HG02610 (cell line): ENCODE measurements around the gene SLC16A5.
"Not testable (repeated sequence)": the region's sequence is repeated elsewhere in the genome, so short reads cannot be mapped to it uniquely, and the experiment has no call there.

ENCODE experiments used
- ATAC-seq: cut with Tn5 transposase; IDR thresholded peaks from one replicate; pipeline ENCODE4 v1.9.1; 2021; ENCODE audit warnings: mild to moderate bottlenecking, moderate library complexity; ENCODE audit not compliant: unreplicated experiment

SLC16A5 gene

DNA sequence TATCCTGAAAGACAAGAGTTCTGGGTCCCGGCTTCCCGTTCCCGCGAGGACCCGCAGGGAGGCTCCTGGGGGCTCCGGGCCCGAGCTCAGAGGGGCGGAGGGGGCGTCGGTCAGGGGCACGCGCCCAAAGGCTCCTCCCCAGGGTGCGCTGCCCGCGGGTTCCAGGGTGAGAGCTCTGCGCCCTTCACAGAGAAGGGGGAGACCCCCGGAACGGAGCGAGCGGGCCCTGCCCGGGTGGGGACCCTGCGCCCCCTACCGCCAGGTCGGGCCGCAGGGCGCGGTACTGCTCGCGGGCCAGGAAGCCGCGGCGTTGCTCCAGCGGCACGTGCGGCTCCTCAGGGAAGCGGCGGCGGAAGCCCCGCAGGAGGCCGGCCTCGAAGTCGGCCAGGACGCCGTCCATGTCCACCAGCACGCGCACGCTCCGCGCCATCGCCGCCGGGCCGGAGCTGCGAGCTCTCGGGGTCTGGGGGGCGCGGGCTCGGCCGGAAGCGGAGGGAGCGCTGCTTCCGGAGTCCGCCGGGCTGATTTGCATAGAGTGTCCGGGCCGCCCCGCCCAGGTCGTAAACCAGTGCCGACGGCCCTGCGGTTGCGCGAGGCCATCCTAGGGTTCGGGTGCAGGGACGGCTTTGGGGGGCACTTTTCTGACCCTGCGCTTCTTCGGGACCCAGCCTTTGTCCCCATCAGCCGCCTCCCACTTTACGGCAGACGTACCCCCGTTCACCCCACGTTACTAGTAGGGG, 43.7 kb downstream of the SLC16A5 start, which contains the start of gene NT5C:
TSS of gene NT5C (minus strand) at position 465 of the 740 bp plus-strand sequence. CDS start at position 430, 35 bp downstream.
- ATAC-seq: peak; percentile 75

DNA sequence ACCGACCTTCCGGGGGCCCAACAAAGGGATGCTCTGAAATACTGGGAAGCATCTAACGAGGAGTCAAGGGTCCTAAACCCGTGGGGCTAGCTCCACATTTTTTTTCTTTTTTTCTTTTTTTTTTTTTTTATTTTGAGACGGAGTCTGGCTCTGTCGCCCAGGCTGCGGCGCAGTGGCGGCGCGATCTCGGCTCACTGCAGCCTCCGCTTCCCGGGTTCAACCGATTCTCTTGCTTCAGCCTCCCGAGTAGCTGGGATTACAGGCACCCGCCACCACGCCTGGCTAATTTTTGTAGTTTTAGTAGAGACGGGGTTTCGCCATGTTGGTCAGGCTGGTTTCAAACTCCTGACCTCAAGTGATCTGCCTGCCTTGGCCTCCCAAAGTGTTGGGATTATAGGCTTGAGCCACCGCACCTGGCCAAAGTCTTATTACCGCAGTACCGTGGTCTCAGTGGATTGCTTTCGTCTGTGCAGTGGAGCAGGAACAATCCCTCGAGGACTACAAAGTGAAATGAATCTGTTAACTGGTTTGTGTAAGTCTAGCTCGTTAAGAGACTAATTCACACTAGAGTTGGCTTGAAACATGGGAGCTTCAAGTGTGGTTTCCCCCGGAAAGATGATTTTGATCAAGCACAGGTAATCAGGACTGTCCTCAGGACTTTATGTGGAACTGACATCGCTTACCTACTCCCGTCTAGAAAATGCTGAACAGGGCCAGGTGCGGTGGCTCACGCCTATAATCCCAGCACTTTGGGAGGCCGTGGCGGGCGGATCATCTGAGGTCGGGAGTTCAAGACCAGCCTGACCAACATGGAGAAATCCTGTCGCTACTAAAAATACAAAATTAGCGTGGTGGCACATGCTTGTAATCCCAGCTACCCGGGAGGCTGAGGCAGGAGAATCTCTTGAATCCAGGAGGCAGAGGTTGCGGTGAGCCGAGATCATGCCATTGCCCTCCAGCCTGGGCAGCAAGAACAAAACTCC, 44.6 kb downstream of the SLC16A5 start:
- not testable (repeated sequence) for ATAC-seq

DNA sequence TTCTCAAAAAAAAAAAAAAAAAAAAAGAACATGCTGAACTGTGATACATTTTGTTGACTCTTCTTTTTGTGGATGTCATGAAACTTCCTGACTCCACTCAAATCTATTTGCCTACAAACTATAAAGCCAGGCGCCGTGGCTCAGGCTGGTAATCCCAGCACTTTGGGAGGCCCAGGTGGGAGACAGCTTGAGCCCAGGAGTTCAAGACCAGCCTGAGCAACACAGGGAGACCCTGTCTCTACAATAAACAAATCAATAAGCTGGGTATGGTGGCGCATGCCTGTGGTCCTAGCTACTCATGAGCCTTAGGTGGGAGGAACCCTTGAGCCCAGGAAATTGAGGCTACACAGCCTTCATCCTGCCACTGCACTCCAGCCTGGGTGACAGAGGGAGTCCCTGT, 45.2 kb downstream of the SLC16A5 start:
- no peak for ATAC-seq

DNA sequence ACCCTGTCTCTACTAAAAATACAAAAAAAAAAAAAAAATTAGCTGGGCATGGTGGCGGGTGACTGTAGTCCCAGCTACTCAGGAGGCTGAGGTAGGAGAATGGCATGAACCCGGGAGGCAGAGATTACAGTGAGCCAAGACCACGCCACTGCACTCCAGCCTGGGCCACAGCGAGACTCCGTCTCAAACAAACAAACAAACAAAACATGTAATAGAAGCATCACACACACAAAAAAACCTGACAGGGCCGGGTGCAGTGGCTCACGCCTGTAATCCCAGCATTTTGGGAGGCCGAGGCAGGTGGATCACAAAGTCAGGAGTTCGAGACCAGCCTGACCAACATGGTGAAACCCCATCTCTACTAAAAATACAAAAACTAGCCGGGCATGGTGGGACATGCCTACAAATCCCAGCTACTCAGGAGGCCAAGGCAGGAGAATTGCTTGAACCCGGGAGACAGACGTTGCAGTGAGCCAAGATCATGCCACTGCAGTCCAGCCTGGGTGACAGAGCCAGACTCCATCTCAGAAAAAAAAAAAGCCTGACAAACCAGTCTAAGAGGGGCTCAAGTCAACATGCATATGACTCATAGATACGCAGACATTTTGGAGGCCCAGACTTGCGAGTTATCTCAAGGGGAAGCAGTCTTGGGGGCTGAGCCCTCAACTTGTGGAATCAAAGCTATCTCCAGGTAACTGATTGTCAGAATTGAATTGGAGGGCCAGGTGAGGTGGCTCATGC, 46.0 kb downstream of the SLC16A5 start:
- not testable (repeated sequence) for ATAC-seq

DNA sequence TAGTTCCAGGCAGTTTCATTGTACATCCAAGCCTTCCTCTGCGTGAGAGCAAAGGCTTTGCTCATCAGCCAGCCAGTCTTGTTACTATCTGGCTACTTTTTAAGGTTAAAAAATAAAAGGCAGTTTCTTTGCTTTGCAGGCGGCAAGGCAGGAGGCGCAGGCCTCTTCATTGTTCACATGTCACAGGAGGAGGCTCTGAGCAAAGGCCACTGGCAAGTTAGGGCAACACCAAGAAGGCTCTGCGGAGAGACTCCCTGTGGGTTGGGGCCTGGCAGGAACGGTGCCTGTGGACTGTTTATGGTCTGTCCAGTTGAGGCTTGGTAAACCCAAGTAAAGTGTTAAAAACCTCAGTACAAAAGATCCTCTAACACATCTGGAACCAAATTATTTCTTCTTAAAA, 47.7 kb downstream of the SLC16A5 start:
- ATAC-seq: no peak

DNA sequence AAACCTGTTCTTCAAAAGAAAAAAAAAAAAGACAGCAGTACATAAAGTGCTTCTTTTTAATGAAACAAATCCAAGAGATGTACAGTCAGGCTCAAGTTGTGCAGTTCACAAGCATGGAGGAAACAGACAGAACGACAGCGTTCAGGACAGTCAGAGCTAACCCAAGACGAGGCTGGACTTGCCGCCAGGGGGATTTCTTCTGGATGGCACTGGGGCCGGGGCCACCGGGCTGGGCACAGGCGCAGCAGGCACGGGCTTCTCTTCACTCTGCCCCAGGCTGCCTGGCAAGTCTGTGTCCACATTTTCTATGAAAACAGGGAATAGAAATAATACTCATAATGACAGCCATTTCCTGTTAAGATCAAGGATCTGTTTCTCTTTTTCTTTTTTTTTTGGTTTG, 48.2 kb downstream of the SLC16A5 start:
- ATAC-seq: no peak

DNA sequence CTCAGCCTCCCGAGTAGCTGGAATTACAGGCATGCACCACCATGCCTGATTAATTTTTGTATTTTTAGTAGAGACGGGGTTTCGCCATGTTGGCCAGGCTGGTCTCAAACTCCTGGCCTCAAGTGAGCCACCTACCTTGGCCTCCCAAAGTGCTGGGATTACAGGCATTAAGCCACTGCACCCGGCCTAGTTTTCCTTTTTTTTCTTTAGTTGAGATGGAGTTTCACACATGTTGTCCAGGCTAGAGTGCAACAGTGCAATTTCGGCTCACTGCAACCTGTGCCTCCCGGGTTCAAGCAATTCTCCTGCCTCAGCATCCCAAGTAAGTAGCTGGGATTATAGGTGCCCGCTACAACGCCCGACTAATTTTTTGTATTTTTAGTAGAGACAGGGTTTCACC, 50.0 kb downstream of the SLC16A5 start:
- not testable (repeated sequence) for ATAC-seq

DNA sequence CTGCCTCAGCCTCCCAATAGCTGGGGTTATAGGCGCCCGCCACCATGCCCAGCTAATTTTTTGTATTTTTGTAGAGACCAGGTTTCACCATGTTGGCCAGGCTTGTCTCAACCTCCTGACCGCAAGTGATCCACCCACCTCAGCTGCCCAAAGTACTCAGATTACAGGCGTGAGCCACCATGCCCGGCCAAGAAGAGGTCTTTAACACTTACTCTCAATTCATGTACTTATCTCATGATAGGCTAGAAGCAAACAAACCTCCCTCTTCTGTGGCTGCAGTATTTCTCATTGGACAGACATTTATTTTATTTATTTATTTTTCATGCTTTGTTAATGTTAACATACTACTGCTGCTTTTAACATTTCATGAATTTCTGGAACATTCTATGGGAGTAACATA, 50.8 kb downstream of the SLC16A5 start:
- no peak for ATAC-seq

DNA sequence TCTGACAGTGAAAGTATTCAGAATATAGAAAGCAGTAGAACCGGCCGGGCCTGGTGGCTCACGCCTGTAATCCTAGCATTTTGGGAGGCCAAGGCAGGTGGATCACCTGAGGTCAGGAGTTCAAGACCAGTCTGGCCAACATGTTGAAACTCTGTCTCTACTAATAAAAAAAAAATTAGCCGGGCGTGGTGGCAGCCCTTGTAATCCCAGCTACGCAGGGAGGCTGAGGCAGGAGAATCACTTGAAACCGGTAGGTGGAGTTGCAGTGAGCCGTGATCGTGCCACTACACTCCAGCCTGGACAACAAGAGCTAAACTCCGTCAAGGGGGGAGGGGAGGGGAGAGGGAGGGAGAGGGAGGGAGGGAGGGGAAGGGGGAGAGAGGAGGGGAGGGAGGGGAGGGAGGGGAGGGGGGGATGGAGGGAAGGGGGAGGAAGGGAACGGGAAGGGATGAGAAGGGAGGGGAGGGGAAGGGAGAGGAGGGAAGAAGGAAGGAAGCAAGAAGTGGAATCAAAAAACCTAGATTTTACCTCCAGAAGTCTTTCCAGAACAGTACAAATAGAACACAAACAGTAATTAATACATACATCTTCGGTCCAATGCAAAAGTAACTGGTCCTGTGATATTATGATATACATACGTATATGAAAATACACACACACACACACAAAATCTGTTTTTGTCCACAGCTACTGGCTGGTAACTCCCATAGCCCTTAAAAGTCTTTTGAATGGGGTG, 54.6 kb downstream of the SLC16A5 start:
- no peak for ATAC-seq

DNA sequence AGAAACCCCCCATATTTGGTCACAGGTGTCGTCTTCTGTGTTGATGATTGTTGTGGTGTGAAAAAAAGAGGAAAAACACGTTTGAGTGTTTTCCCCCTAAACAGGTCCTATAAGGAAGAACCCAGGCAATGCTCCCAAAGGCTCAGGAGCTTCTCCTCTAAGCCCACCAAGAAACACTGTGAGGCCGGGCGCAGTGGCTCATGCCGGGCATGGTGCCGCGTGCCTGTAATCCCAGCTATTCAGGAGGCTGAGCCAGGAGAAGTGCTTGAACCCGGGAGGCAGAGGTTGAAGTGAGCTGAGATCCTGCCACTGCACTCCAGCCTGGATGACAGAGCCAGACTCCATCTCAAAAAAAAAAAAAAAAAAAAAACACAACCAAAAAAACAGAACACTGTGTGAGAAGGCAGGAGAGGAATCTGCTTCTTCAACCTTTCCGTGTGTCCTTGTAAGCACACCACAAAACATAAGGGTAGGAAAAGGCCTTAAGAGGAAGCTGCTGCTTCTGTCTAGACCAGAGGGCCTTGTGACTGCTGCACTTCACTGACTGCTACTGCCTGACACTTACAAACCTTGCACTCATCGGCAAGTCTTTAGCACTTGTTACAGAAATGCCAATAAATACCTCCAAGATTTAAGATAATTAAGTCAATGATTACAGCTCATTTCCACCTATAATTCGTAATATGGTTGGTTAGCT, 57.2 kb downstream of the SLC16A5 start:
- ATAC-seq: no peak

DNA sequence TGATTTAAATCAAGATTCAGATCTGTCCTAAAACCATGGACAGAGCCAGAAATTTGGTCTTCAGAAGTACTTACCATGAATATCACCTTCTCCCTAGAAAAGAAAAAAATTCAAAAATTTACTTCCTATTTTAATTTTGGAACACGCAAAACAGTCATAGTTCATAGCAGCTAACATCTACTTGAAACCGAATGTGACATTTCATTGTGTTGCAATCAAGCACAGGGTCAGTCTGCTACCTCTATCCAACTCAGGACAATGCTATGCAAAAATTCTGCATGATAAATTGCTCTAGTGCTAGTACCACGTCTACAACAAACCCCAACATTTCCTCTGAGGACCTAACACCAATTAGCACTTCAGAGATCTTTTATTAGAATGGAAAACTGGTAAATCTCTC, 58.8 kb downstream of the SLC16A5 start:
- ATAC-seq: no peak

DNA sequence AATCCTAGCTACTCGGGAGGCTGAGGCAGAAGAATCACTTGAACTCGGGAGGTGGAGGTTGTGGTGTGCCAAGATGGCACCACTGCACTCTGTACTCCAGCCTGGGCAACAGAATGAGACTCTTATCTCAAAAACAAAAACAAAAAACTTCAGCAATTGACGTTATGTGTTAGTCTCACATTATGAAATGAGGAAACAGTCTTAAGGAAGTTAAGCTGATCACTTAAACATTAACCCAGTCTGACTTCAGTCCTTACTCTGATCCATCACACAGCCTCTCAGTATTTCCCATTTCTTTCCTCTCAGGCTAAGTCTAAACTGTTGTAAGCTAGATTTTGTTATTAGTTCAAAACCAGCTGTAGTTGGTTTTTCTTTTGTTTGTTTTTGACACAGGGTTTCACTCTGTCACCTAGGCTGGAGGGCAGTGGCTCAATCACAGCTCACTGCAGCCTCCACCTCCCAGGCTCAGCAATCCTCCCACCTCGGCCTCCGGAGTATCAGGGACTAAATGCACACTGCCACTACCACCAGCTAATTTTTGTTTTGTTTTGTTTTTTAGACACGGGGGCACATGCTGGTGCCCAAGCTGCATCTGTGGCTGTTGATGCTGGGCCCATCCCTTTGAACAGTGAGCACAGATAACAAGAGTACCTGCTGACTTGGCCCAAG, 60.3 kb downstream of the SLC16A5 start:
- no peak for ATAC-seq

DNA sequence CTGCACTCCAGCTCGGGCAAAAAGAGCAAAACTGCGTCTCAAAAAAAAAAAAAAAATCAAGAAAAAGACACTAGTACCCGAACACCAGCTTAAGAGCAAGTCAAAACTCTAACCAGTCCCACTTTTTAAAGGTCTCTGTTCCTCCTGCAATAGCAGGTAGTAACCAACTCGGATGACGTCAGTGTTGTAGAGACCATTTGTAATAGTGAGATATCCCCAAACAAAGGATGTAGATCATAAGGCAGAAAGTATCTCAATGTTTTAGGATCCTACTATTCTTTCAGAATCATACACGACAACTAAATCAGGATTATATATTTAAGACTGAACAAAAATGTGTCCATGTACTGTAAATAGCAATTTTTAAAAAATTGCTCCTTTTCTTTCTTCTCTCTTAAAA, 64.2 kb downstream of the SLC16A5 start:
- no peak for ATAC-seq

DNA sequence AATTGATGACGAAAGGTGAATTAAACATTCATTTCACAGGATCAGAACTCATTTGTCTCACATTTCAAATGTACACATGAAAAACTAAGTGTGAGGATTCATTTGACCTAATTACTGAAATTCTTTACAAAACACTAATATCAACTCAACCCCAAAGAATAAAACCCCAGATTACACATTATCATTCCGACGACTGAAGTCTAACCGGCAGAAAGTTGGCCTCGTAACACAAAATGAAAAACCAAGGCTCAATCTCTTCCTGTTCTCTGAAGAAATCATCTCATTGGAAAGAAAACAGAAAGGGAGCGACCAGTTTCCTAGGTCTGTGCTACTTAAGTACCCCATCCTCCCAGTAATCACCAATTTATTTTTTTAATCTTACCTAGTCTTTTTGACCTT, 64.8 kb downstream of the SLC16A5 start:
- ATAC-seq: no peak

DNA sequence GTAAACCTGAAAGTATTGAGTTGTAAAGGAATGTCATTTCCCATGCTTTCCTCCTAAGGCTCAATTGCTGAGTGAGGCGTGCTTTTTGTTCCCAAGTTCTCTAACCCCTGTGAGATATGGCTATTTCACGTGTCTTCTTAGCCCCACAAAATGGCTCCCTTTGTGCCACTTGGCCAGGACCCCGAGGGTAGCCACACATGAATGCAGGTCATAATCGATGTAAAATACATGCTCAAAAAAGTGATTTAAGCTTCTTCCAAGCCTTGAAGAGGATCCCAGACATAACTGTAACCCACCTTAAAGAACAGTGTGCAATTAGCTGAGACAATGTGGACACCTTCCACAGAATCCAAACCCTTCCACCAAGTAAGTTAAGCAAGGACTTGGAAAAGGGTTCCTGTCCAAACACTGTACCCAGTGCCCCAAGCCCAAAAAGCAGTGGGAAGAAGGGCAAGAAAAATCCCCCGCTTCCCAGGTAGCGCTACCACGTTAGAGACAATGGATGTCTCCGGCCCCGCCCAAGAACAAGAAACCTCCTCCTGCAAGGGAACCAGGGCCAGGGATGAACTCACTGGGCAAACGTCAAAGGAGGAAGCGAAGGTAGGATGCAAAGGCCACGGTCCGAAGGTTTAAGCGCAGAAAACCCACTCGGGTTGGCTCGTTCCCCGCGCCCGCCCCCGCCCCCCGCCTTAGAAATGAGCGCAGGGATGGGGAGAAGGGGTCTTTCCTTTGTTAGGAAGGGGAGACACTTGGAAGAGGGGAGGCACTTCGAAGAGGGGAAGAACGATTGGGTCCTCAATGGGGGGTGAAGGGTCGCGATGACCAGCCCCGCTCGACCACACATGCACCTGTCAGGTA, 65.4 kb downstream of the SLC16A5 start:
- ATAC-seq: no peak

DNA sequence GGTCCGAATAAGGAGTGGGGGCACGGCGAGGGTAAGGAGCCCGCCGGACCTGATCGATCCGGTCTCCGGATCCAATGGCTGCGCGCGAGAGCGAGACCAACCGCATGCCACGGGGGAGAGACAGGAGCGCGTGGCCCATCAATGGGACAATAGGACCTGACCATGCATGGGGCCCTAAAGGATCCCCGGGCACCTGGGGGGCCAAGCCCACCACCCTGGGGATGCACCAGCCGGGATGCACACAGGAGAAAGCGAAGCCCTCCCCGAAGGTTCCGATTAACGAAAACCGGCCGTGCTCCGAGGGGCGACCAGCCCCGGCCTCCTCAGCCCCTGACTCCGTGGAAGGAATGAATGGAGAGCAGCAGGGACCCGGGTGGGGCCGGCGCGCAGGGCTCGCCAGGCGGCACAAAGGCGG, 66.0 kb downstream of the SLC16A5 start:
- no peak for ATAC-seq

DNA sequence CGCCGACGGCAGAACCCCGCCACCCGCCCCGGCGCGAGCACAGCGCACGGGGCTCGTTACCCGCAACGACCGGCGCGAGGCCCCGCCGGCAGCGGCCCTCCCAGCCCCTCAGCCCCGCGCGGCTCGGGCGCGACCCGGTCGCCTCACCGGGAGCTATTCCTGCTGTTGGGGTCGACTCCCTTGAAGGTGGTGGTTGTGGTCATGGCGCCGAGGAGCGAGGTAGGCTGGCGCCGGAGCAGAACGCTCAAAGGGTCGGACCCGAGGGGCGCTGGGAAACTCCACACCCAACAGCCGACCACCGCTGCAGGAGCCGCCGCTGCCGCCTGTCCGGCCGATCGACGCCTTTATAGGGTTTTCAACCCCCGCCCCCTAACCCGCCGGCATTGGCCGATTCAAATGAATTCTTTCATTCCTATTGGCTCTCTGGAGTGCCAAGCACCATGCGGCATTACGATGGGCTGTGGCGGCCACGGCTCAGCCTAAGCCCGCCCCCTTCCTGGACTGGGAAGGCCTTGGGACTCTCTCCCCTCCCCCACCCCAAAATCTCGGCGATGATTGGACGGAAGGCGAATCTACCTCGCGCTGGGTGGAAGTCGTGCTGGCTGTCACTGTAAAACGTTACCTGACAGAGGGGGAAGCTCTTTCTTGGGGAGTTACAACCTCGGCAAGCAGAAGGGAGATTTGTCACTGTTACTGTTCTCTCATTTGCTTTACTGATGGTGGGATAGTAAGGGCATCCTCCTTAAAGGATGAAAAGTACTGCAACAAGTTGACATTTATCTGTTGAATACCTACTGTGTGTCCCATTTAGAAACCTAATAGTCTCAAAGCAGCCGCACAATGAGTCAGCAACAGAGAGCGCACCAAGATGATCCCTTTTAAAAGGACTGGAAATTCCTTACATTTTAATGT, 66.7 kb downstream of the SLC16A5 start, which contains the start of gene JPT1:
TSS of gene JPT1 (minus strand) at position 318 of the 912 bp plus-strand sequence. CDS start at position 203, 115 bp downstream.
- peak; percentile 96 for ATAC-seq
